BLaER1 (cell line): Measurements from ENCODE around the gene FIG4.

Experiments
- H3K27ac ChIP-seq: shearing (Covaris generic); formaldehyde crosslinking; 2 replicates; pipeline ENCODE4 v1.8.1; 2022
- H3K27me3 ChIP-seq: shearing (Covaris generic); formaldehyde crosslinking; 2 replicates; pipeline ENCODE4 v1.8.1; 2022
- H3K36me3 ChIP-seq: shearing (Covaris generic); formaldehyde crosslinking; 2 replicates; pipeline ENCODE4 v1.8.1; 2022
- H3K4me1 ChIP-seq: shearing (Covaris generic); formaldehyde crosslinking; 2 replicates; pipeline ENCODE4 v1.8.1; 2022
- H3K4me2 ChIP-seq: shearing (Covaris generic); formaldehyde crosslinking; 2 replicates; pipeline ENCODE4 v1.8.1; 2022
- H3K4me3 ChIP-seq: shearing (Covaris generic); formaldehyde crosslinking; 2 replicates; pipeline ENCODE4 v1.8.1; 2022
- H3K9ac ChIP-seq: shearing (Covaris generic); formaldehyde crosslinking; 2 replicates; pipeline ENCODE4 v1.8.1; 2022
- H3K9me3 ChIP-seq: shearing (Covaris generic); formaldehyde crosslinking; 2 replicates; pipeline ENCODE4 v1.8.1; 2022
- H4K20me1 ChIP-seq: shearing (Covaris generic); formaldehyde crosslinking; 2 replicates; pipeline ENCODE4 v1.8.1; 2022
- Cebpa-rat ChIP-seq: shearing (Covaris generic); IDR thresholded peaks from 2 replicates; pipeline ENCODE4 v1.8.1; 2022

Gene FIG4

GRCh38 chr6:109787312-109787711, 96.2 kb downstream of the FIG4 start:
- H4K20me1 ChIP-seq: no peaks in the 10 kb centered on the region
- H3K9me3 ChIP-seq: peaks cover 8% of the 10 kb centered on the region; the same call in 1 of the 2 replicates
- TF ChIP-seq Cebpa-rat: no peak
- no peak overlapping the region for H3K9ac ChIP-seq
- H3K36me3 ChIP-seq: peaks cover 13% of the 10 kb centered on the region
- no peaks in the 10 kb centered on the region for H3K4me1 ChIP-seq
- no peak overlapping the region for H3K4me3 ChIP-seq
- H3K27ac ChIP-seq: no peak overlapping the region
- no peak overlapping the region for H3K4me2 ChIP-seq
- H3K27me3 ChIP-seq: no peaks in the 10 kb centered on the region

DNA sequence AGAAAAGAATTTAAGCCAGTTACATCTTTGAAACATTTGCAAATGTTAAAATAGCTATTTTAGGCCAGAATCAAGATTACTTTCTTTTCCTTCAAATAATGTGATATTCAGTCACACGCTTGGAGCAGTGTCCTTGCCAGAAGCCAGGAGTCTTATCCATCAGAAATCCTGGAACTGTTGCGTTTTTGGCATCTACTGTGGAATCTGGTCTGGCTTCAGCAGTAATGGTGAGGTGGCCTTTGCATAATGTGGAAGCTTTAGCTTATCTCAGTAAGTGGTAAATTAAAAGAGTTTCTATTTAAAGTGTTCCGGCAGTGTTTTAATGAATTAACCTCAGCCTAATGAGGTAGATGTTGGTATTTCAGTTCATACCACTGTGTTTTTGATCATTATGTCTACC, 97.6 kb downstream of the FIG4 start:
- no peak overlapping the region for H3K27ac ChIP-seq
- no peak for TF ChIP-seq Cebpa-rat
- H3K4me3 ChIP-seq: no peak overlapping the region
- no peak overlapping the region for H3K9ac ChIP-seq
- H3K36me3 ChIP-seq: peaks cover 13% of the 10 kb centered on the region
- H4K20me1 ChIP-seq: no peaks in the 10 kb centered on the region
- H3K4me2 ChIP-seq: no peak overlapping the region
- peaks cover 8% of the 10 kb centered on the region; the same call in 1 of the 2 replicates for H3K9me3 ChIP-seq
- H3K27me3 ChIP-seq: no peaks in the 10 kb centered on the region
- no peaks in the 10 kb centered on the region for H3K4me1 ChIP-seq

DNA sequence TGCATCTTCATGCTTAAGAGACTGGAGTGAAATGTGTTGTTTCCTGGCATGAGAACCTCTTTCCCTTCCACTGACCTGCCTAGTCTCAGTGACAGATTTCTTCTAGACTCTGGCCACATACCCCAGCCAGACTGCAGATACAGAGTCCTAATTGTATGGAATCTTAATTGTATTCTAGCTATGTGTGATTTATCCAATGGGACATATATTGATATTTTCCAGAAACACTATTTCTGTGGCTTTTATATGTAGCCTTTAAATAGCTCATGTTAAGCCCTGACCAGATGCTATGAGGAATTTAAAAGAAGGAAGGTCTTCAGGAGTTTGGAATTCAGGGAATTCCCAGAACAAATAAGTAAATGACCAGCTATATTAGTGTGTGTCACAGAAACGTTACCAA, 99.0 kb downstream of the FIG4 start:
- Histone ChIP-seq H4K20me1 (no peaks in the 10 kb centered on the region), H3K9ac (no peak overlapping the region), H3K4me1 (no peaks in the 10 kb centered on the region), H3K4me2 (no peak overlapping the region), H3K27me3 (no peaks in the 10 kb centered on the region), H3K9me3 (peaks cover 8% of the 10 kb centered on the region; the same call in 1 of the 2 replicates), H3K4me3 (no peak overlapping the region), H3K27ac (no peak overlapping the region), H3K36me3 (peaks cover 13% of the 10 kb centered on the region)
- TF ChIP-seq Cebpa-rat: no peak

GRCh38 chr6:109791301-109791700, 100.2 kb downstream of the FIG4 start:
- peaks cover 9% of the 10 kb centered on the region for H3K36me3 ChIP-seq
- H4K20me1 ChIP-seq: no peaks in the 10 kb centered on the region
- H3K4me1 ChIP-seq: no peaks in the 10 kb centered on the region
- no peak overlapping the region for H3K9ac ChIP-seq
- no peak overlapping the region for H3K27ac ChIP-seq
- no peaks in the 10 kb centered on the region for H3K27me3 ChIP-seq
- H3K9me3 ChIP-seq: peaks cover 6% of the 10 kb centered on the region; the same call in 1 of the 2 replicates
- no peak overlapping the region for H3K4me2 ChIP-seq
- no peak for TF ChIP-seq Cebpa-rat
- no peak overlapping the region for H3K4me3 ChIP-seq

GRCh38 chr6:109793021-109793420, 101.9 kb downstream of the FIG4 start:
- Histone ChIP-seq H3K9ac (no peak overlapping the region), H3K27me3 (no peaks in the 10 kb centered on the region), H3K4me1 (no peaks in the 10 kb centered on the region), H3K27ac (no peak overlapping the region), H3K36me3 (peaks cover 4% of the 10 kb centered on the region; the same call in 1 of the 2 replicates), H3K4me2 (no peak overlapping the region), H3K9me3 (no peaks in the 10 kb centered on the region), H3K4me3 (no peak overlapping the region), H4K20me1 (no peaks in the 10 kb centered on the region)
- TF ChIP-seq Cebpa-rat: no peak

- Histone ChIP-seq H3K27ac (no peak overlapping the region), H3K36me3 (peaks cover 4% of the 10 kb centered on the region; the same call in 1 of the 2 replicates), H3K9me3 (no peaks in the 10 kb centered on the region), H3K4me3 (no peak overlapping the region), H3K27me3 (no peaks in the 10 kb centered on the region), H3K4me1 (no peaks in the 10 kb centered on the region), H3K4me2 (no peak overlapping the region), H4K20me1 (no peaks in the 10 kb centered on the region), H3K9ac (no peak overlapping the region)
- no peak for TF ChIP-seq Cebpa-rat
These were observed 102.7 kb downstream of the FIG4 start for GRCh38 chr6:109793792-109794191.

- Histone ChIP-seq H3K4me2 (no peak overlapping the region), H3K36me3 (peaks cover 4% of the 10 kb centered on the region; the same call in 1 of the 2 replicates), H3K9ac (no peak overlapping the region), H4K20me1 (no peaks in the 10 kb centered on the region), H3K9me3 (no peaks in the 10 kb centered on the region), H3K4me3 (no peak overlapping the region), H3K27ac (no peak overlapping the region), H3K27me3 (no peaks in the 10 kb centered on the region), H3K4me1 (no peaks in the 10 kb centered on the region)
- no peak for TF ChIP-seq Cebpa-rat
These were observed 103.3 kb downstream of the FIG4 start for GRCh38 chr6:109794201-109794923.

DNA sequence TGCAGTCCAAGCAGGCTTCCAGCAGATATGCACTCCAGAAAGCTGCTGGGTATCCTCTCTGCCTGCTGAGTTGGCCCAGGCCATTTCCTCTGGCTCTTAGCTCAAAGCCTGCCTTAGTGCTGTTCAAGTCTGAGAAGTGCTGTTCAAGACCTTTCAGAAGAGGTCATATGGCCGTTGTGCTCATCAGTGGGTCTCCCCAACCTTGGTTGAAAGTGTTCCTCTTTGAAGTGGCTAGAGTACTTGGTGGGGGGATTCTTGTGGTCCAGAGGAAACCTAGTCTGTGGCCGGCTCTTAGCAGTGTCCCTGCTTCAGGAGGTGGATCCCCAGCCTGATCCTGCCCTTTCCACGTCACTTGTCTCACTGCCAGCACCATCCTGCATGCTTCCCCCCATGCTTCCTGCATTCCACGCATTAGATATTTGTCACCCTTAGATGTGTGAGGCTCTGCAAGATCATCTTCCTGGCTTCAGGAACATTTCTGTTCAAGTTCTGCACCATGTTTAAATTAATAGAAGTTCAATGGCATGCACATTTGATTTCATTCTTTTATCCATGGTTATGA, 105.0 kb downstream of the FIG4 start:
- Histone ChIP-seq H3K36me3 (peaks cover 4% of the 10 kb centered on the region; the same call in 1 of the 2 replicates), H3K4me3 (no peak overlapping the region), H3K4me1 (no peaks in the 10 kb centered on the region)

GRCh38 chr6:109799129-109799528, 108.0 kb downstream of the FIG4 start:
- Histone ChIP-seq H4K20me1 (no peaks in the 10 kb centered on the region), H3K27ac (no peak overlapping the region)

More for the DNA sequence above, 105.0 kb downstream of the FIG4 start:
- H3K4me2 ChIP-seq: no peak overlapping the region
- no peak overlapping the region for H3K27ac ChIP-seq
- no peak overlapping the region for H3K9ac ChIP-seq
- no peaks in the 10 kb centered on the region for H3K9me3 ChIP-seq
- H4K20me1 ChIP-seq: no peaks in the 10 kb centered on the region
- H3K27me3 ChIP-seq: no peaks in the 10 kb centered on the region
- no peak for TF ChIP-seq Cebpa-rat

GRCh38 chr6:109799664-109800063, 108.6 kb downstream of the FIG4 start:
- Histone ChIP-seq H3K27me3 (no peaks in the 10 kb centered on the region), H4K20me1 (no peaks in the 10 kb centered on the region), H3K36me3 (no peaks in the 10 kb centered on the region), H3K4me2 (no peak overlapping the region), H3K9ac (no peak overlapping the region), H3K9me3 (no peaks in the 10 kb centered on the region), H3K4me1 (no peaks in the 10 kb centered on the region), H3K27ac (no peak overlapping the region), H3K4me3 (no peak overlapping the region)
- no peak for TF ChIP-seq Cebpa-rat

More at GRCh38 chr6:109799129-109799528, 108.0 kb downstream of the FIG4 start:
- no peaks in the 10 kb centered on the region for H3K9me3 ChIP-seq
- H3K4me2 ChIP-seq: no peak overlapping the region
- H3K27me3 ChIP-seq: no peaks in the 10 kb centered on the region
- H3K9ac ChIP-seq: no peak overlapping the region
- TF ChIP-seq Cebpa-rat: no peak
- no peaks in the 10 kb centered on the region for H3K4me1 ChIP-seq
- no peaks in the 10 kb centered on the region for H3K36me3 ChIP-seq
- H3K4me3 ChIP-seq: no peak overlapping the region
